ENCODE measurements around the gene CCND1. TPM values are rescaled to one million over a fixed set of nuclear protein-coding genes. Genes with fewer than 3 reads are reported as not detected.

CCND1 gene
- total and polyA plus RNA-seq, 2 donors = 7.3 to 33.3 TPM

GRCh38 chr11:69654660-69655478 is 13.9 kb downstream of the CCND1 start:
- Histone ChIP-seq H3K27me3 (ENCODE audit: control insufficient read depth in 2 of 2, insufficient read depth in 1 of 2, low read length in 1 of 2) (no peaks in the 10 kb centered on the region), H3K36me3 (ENCODE audit: control insufficient read depth in 2 of 2, insufficient read depth in 2 of 2, low read length in 1 of 2) (no peaks in the 10 kb centered on the region)

GRCh38 chr11:69655479-69656428 is 14.8 kb downstream of the CCND1 start:
- Histone ChIP-seq H3K4me1 (ENCODE audit: control insufficient read depth in 2 of 2, insufficient read depth in 2 of 2, low read length in 2 of 2) (peaks cover 0 to 11% of the 10 kb centered on the region in 2 donors), H3K4me3 (ENCODE audit: low read length in 2 of 2) (no peak overlapping the region), H3K9me3 (ENCODE audit: control insufficient read depth in 2 of 2, insufficient read depth in 1 of 2, low read length in 1 of 2) (no peaks in the 10 kb centered on the region), H3K36me3 (ENCODE audit: control insufficient read depth in 2 of 2, insufficient read depth in 2 of 2, low read length in 1 of 2) (peaks cover 0 to under 1% of the 10 kb centered on the region in 2 donors), H3K27me3 (ENCODE audit: control insufficient read depth in 2 of 2, insufficient read depth in 1 of 2, low read length in 1 of 2) (no peaks in the 10 kb centered on the region), H3K27ac (ENCODE audit: low read depth in 1 of 2, low read length in 1 of 2) (no peak overlapping the region)
- DNase-seq (ENCODE audit: low read depth in 6 of 9, low spot score in 9 of 9) = no peak
- WGBS = 96% methylated on average over 19 of the region's 19 CpGs

More at GRCh38 chr11:69654660-69655478, 13.9 kb downstream of the CCND1 start:
- no peak overlapping the region for H3K27ac ChIP-seq (ENCODE audit: low read depth in 1 of 2, low read length in 1 of 2)
- H3K9me3 ChIP-seq (ENCODE audit: control insufficient read depth in 2 of 2, insufficient read depth in 1 of 2, low read length in 1 of 2) = no peaks in the 10 kb centered on the region
- peaks cover 0 to 11% of the 10 kb centered on the region in 2 donors for H3K4me1 ChIP-seq (ENCODE audit: control insufficient read depth in 2 of 2, insufficient read depth in 2 of 2, low read length in 2 of 2)
- no peak for DNase-seq (ENCODE audit: low read depth in 6 of 9, low spot score in 9 of 9)
- no peak overlapping the region for H3K4me3 ChIP-seq (ENCODE audit: low read length in 2 of 2)
- 92% methylated on average over 27 of the region's 27 CpGs for WGBS

GRCh38 chr11:69656536-69657455 is 15.8 kb downstream of the CCND1 start:
- Histone ChIP-seq H3K27ac (ENCODE audit: low read depth in 1 of 2, low read length in 1 of 2) (no peak overlapping the region), H3K4me3 (ENCODE audit: low read length in 2 of 2) (no peak overlapping the region), H3K36me3 (ENCODE audit: control insufficient read depth in 2 of 2, insufficient read depth in 2 of 2, low read length in 1 of 2) (peaks cover 0 to 3% of the 10 kb centered on the region in 2 donors), H3K4me1 (ENCODE audit: control insufficient read depth in 2 of 2, insufficient read depth in 2 of 2, low read length in 2 of 2) (peaks cover 0 to 11% of the 10 kb centered on the region in 2 donors), H3K9me3 (ENCODE audit: control insufficient read depth in 2 of 2, insufficient read depth in 1 of 2, low read length in 1 of 2) (no peaks in the 10 kb centered on the region), H3K27me3 (ENCODE audit: control insufficient read depth in 2 of 2, insufficient read depth in 1 of 2, low read length in 1 of 2) (no peaks in the 10 kb centered on the region)
- 93% methylated on average over 20 of the region's 20 CpGs for WGBS
- no peak for DNase-seq (ENCODE audit: low read depth in 6 of 9, low spot score in 9 of 9)

- H3K9me3 ChIP-seq (ENCODE audit: control insufficient read depth in 2 of 2, insufficient read depth in 1 of 2, low read length in 1 of 2) = no peaks in the 10 kb centered on the region
- peaks cover 0 to 5% of the 10 kb centered on the region in 2 donors for H3K36me3 ChIP-seq (ENCODE audit: control insufficient read depth in 2 of 2, insufficient read depth in 2 of 2, low read length in 1 of 2)
- H3K4me1 ChIP-seq (ENCODE audit: control insufficient read depth in 2 of 2, insufficient read depth in 2 of 2, low read length in 2 of 2) = peaks cover 0 to 11% of the 10 kb centered on the region in 2 donors
- no peaks in the 10 kb centered on the region for H3K27me3 ChIP-seq (ENCODE audit: control insufficient read depth in 2 of 2, insufficient read depth in 1 of 2, low read length in 1 of 2)
- WGBS = 94% methylated on average over 14 of the region's 14 CpGs
- DNase-seq (ENCODE audit: low read depth in 6 of 9, low spot score in 9 of 9) = no peak
- no peak overlapping the region for H3K27ac ChIP-seq (ENCODE audit: low read depth in 1 of 2, low read length in 1 of 2)
- no peak overlapping the region for H3K4me3 ChIP-seq (ENCODE audit: low read length in 2 of 2)
These were observed 16.5 kb downstream of the CCND1 start for GRCh38 chr11:69657456-69657910.

GRCh38 chr11:69657911-69658625 is 17.1 kb downstream of the CCND1 start:
- WGBS = 85% methylated on average over 27 of the region's 27 CpGs
- H3K27ac ChIP-seq (ENCODE audit: low read depth in 1 of 2, low read length in 1 of 2) = no peak overlapping the region
- no peak overlapping the region for H3K4me3 ChIP-seq (ENCODE audit: low read length in 2 of 2)
- no peak for DNase-seq (ENCODE audit: low read depth in 6 of 9, low spot score in 9 of 9)
- H3K27me3 ChIP-seq (ENCODE audit: control insufficient read depth in 2 of 2, insufficient read depth in 1 of 2, low read length in 1 of 2) = no peaks in the 10 kb centered on the region
- H3K9me3 ChIP-seq (ENCODE audit: control insufficient read depth in 2 of 2, insufficient read depth in 1 of 2, low read length in 1 of 2) = no peaks in the 10 kb centered on the region
- H3K36me3 ChIP-seq (ENCODE audit: control insufficient read depth in 2 of 2, insufficient read depth in 2 of 2, low read length in 1 of 2) = peaks cover 0 to 10% of the 10 kb centered on the region in 2 donors
- H3K4me1 ChIP-seq (ENCODE audit: control insufficient read depth in 2 of 2, insufficient read depth in 2 of 2, low read length in 2 of 2) = peaks cover 0 to 11% of the 10 kb centered on the region in 2 donors

GRCh38 chr11:69658626-69659450 is 17.9 kb downstream of the CCND1 start:
- no peaks in the 10 kb centered on the region for H3K27me3 ChIP-seq (ENCODE audit: control insufficient read depth in 2 of 2, insufficient read depth in 1 of 2, low read length in 1 of 2)
- H3K4me3 ChIP-seq (ENCODE audit: low read length in 2 of 2) = no peak overlapping the region
- WGBS = 96% methylated on average over 18 of the region's 18 CpGs
- no peak for DNase-seq (ENCODE audit: low read depth in 6 of 9, low spot score in 9 of 9)
- H3K4me1 ChIP-seq (ENCODE audit: control insufficient read depth in 2 of 2, insufficient read depth in 2 of 2, low read length in 2 of 2) = peaks cover 0 to 11% of the 10 kb centered on the region in 2 donors
- no peaks in the 10 kb centered on the region for H3K9me3 ChIP-seq (ENCODE audit: control insufficient read depth in 2 of 2, insufficient read depth in 1 of 2, low read length in 1 of 2)
- no peak overlapping the region for H3K27ac ChIP-seq (ENCODE audit: low read depth in 1 of 2, low read length in 1 of 2)
- peaks cover 2 to 14% of the 10 kb centered on the region in 2 donors for H3K36me3 ChIP-seq (ENCODE audit: control insufficient read depth in 2 of 2, insufficient read depth in 2 of 2, low read length in 1 of 2)

GRCh38 chr11:69659591-69659990 is 18.6 kb downstream of the CCND1 start:
- H3K9me3 ChIP-seq (ENCODE audit: control insufficient read depth in 2 of 2, insufficient read depth in 1 of 2, low read length in 1 of 2) = no peaks in the 10 kb centered on the region
- peaks cover 0 to 11% of the 10 kb centered on the region in 2 donors for H3K4me1 ChIP-seq (ENCODE audit: control insufficient read depth in 2 of 2, insufficient read depth in 2 of 2, low read length in 2 of 2)
- DNase-seq (ENCODE audit: low read depth in 6 of 9, low spot score in 9 of 9) = no peak
- peaks cover 7 to 21% of the 10 kb centered on the region in 2 donors for H3K36me3 ChIP-seq (ENCODE audit: control insufficient read depth in 2 of 2, insufficient read depth in 2 of 2, low read length in 1 of 2)
- WGBS = 97% methylated on average over 12 of the region's 12 CpGs
- H3K4me3 ChIP-seq (ENCODE audit: low read length in 2 of 2) = no peak overlapping the region
- no peak overlapping the region for H3K27ac ChIP-seq (ENCODE audit: low read depth in 1 of 2, low read length in 1 of 2)
- no peaks in the 10 kb centered on the region for H3K27me3 ChIP-seq (ENCODE audit: control insufficient read depth in 2 of 2, insufficient read depth in 1 of 2, low read length in 1 of 2)
